HG02642 (cell line): ENCODE results near the gene HDAC5.
"Not testable (repeated sequence)": the region's sequence is repeated elsewhere in the genome, so short reads cannot be mapped to it uniquely, and the experiment has no call there.

Experiments used
- ATAC-seq: cut with Tn5 transposase; IDR thresholded peaks from one replicate; pipeline ENCODE4 v1.9.1; 2021; ENCODE audit warnings: mild to moderate bottlenecking; ENCODE audit not compliant: unreplicated experiment, poor library complexity

Gene HDAC5

DNA sequence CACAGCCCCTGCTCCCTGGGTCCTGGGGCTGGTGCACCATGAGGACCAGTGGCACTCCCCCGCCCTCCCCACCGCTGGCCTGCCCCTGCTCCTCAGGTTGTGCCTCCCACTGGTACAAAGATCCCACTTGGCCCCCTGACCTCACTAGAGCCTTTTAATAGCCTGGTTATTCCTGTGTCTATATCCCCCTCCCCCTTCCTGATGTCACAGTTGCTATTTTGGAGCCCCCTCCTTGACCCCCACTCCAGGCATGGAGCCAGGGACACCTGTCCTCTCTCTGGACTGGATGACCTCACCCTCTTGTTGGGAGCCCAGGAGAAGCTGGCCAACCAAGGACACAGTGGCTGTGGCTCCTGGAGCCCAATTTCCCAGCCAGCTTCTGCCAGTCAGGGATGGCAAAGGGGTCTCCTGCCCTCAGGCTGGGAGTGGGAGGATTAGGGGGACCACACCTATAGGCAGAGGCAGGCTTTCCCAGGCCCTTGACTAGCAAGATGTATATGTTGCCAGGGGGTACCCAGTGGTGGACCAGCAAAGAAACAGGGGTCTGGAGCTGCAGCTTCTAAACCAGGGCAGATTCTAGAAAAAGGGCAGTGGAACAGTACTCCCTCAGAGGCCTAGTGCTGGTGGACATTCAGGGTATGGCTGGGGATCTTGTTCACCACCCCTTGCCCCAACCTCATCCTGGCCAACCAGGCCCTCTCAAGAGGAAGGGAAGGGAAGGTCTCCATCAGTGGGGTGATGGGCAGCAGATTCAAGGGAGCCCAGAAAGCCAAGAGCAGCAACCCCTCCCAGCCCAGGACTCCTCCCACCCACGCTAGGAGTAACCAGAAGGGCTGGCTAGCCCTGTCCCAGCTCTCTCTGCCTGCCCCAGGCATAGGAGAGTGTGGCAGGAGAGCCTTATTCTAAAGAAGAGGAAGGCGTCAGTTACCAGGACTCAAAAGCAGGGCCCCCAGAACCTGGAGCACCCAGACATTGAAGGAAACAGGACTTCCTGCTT is 10.9 kb downstream of the HDAC5 start:
- no peak for ATAC-seq

DNA sequence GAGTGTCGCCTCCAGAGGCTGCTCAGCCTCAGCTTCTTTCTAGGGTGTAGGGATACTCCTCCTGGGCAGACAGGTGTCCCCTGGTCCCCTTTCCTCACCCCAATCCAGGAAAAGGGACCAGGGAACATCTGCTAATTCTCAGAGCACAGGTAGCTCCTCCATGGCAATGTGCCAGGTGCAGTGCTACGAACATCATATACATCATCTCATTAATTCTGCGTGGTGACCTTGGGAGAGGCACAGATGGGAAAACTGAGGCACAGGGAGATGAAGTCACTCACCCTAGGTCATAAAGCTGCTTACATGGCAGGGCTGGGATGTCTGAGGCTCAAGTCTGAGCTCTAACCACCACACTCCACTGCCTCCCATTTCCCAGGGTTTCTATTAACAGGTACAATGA is 11.7 kb downstream of the HDAC5 start:
- ATAC-seq, result no peak

DNA sequence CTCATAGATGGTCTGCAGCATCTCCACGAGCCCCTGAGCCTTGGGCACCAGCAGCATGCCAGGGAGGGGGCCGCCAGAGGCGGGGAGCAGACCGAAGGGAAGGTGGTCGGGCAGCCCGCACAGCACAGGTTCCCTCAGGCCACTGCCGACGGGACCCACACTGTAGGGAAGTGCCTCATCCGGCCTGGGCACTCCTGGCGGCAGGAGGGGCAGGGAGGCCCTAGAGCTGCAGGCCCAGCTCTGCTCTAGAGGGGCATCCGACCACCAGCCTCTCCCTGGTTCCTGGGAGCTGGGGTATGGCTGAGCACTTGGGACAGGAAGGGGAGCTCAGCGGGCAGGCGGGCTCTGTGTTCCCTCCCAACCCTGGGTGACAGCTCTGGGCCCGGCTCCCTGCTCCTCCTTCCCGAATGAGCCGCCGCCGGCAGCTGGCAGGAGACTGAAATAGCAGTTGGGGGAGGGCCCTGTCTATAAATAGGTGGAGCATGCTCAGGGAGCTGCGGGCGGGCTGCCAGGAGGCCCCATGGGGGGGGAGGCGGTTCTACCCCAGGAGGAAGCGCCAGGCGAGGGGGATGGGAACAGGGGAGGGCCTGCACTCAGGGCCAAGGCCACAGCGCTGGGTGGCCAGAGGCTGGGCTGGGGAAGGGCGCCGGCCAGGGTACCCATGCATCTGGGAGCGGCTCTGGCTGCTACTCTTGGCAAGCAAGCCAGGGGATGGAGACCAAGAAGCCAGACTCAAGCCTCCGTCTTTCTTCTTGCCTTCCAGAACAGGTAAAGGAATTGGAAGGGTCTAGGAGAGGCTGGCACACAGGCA is 12.4 kb downstream of the HDAC5 start:
- peak; percentile 67 for ATAC-seq

DNA sequence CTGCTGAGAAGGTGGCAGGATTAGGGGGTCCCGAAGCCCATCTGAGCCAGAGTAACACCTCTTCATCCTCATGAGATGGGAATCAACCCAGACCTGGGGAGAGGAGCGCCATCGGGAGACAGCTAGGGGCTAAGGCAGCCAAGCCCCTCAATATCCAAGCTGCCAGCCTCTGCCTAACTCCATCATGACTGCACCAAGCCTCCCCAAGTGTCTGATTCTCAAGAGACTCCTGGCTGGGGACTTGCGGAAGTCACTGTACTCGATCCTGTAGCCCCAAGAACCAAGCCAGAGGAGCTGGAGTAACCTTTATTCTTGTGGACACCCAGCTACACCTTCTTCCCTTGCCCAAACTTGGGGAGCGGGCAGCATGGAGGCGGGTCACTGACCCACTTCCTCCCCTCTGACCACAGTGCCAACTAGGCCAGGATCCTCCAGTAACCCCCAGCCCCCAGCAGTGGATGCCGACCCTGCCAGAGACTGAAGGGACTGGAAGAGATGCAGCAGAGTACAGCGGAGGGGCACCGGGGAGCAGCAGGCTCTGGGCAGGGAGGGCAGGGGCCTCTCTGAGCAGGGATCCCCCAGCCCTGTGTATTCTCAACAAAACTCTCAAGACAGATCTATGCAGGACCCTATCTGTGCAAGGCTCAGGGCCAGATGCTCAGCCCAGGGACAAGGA is 13.3 kb downstream of the HDAC5 start:
- ATAC-seq, result no peak

DNA sequence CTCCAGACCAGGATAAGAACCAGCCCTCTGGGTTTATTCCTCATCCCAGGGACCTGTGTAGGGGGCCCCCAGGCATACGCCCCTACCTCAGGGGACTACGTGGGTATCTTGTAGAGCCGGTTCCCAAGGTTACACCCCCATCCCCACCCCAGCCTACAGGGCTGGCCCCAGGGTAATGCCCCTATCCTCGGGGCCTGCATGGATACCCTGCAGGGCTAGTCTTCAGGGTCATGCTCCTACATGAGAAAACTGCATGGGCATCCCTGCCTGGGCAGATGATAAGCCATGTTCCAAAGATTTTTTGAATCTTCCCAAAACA is 14.2 kb downstream of the HDAC5 start:
- ATAC-seq, result no peak

DNA sequence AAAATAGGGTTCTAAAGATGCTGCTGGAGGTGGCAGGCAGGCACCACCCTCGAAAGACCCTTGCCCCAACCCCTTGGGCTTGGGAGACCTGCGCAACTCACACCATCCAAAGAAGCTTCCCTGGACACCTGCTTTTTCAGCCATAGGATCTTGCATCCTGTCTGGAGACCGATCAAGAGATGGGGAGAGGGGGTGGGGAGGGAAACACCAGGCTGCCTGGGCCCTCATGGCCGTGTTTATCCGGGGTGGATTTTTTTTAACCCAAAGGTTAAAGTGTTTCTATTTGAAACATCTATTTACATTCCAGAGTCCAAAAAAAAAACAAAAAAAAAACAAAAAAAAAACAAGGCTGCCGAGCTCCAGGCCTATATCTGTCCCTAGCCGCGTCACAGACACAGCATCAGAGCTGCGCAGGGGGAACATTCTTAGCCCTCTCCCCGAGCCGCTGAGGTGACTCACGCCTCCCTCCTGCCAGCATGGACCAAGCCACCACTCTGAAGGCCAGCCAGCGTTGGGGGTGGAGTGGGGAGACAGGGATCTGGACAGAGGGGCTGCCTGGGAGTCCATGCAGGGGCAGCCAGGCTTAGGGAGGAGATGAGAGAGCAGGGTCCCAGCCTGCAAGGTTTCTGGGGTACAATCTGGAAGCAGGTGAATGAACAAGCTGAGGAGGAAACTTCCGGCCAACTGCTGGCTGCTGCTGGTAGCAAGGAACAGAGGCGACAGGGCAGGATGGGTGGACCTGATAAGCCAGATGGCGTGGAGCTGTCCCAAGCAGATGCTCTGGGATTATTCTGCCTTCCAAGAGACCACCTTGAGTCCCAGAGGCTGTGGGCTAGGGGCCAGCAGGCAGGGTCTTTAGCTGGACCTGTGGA is 14.8 kb downstream of the HDAC5 start:
- no peak for ATAC-seq

DNA sequence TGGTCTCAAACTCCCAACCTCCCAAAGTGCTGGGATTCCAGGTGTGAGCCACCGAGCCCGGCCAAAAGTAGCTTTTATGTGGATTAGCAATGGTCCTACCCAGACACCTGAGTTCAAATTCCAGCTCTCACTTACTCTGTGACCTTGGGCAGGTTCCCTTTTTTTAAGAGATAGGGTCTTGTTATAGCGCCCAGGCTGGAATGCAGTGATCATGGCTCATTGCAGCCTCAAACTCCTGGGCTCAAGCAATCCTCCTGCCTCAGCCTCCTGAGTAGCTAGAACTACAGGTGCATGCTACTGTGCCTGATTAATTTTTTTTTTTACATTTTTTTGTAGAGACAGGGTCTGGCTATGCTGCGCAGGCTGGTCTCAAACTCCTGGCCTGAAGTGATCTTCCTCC is 16.6 kb downstream of the HDAC5 start:
- no peak for ATAC-seq

DNA sequence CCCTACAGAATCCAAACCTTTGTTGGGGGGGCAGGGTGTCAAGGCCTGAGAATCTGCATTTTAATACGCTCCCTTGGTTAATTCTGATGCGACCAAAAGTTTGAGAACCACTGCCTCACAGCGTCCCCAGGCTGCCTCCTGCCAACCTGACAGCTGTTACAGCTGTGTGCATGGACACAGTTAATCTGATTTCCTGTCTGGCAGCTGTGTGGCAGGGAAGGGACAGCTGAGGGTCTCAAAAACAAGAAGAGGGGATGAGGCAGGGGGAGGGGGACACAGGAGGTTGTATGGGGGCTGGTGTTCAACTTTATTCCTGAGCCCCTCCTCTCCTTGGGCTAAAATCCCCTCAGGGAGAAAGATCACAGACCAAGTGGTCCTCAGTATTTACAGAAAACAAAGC is 17.5 kb downstream of the HDAC5 start:
- ATAC-seq, result no peak

DNA sequence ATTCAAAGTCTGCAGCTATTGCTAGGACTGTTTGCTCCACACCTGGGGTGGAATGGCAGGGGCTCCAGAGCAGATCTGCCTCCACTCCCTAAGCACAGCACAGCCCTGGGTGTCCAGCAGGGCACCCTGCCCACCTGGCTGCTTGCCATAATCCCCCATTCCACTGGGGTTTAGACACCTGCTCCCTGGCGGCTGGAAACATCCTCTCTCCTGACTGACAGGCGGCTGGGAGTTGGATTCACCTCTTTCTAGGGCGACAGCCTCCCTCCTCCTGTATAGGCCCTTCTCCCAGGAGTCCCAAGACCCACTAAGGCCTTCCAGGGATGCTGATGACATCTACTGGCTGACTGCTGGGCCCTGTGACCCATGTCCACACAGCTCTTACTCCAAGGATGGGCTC is 18.0 kb downstream of the HDAC5 start:
- no peak for ATAC-seq

DNA sequence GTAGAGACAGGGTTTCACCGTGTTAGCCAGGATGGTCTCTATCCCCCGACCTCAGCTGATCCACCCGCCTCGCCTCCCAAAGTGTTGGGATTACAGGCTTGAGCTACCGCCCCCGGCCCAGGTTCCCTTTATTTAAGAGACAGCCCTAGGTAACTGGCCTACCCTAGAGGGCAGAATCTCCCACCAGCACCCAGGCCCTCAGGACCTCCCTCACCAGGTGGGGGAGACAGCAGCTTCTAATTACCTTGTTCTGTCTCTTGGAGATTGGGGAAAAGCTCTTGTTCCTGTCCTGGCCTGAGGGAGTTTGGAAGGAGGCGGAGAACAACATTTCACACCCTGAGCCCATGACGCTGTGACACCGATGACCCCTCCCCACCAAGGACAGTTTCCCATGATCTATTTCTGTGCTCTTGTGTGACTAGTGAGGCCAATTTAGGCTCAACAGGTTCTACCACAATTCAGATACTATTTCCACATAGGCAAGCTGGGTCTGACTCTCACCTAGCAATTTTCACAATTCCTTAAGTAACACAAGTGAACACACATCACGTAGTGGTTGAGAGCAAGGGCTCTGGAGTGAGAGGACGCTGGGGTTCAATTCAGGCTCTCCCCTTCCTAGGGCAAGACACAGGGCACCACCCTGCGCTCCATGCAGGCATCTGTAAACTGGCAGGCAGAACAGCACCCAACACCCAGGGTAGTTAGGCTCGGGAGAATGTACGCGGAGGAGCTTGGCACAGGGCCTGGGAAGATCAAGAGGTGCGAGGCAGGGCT is 20.4 kb downstream of the HDAC5 start:
- no peak for ATAC-seq

DNA sequence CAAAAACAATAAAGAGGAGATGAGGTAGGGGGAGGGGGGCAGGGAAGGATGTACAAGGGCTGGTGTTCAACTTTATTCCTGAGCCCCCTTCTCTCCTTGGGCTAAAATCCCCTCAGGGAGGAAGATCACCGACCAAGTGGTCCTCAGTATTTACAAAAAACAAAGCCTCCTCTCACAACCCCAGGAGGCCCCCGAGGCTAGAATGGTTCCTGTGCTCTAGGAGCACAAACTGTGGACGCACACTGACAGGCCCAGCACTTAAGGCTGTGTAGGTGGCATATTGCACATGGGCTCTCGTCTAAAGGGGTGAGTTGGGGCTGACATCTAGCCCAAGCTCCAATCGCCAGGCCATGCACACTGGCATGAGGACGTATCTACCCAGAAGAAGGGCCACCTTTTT is 21.6 kb downstream of the HDAC5 start:
- ATAC-seq, result not testable (repeated sequence)

DNA sequence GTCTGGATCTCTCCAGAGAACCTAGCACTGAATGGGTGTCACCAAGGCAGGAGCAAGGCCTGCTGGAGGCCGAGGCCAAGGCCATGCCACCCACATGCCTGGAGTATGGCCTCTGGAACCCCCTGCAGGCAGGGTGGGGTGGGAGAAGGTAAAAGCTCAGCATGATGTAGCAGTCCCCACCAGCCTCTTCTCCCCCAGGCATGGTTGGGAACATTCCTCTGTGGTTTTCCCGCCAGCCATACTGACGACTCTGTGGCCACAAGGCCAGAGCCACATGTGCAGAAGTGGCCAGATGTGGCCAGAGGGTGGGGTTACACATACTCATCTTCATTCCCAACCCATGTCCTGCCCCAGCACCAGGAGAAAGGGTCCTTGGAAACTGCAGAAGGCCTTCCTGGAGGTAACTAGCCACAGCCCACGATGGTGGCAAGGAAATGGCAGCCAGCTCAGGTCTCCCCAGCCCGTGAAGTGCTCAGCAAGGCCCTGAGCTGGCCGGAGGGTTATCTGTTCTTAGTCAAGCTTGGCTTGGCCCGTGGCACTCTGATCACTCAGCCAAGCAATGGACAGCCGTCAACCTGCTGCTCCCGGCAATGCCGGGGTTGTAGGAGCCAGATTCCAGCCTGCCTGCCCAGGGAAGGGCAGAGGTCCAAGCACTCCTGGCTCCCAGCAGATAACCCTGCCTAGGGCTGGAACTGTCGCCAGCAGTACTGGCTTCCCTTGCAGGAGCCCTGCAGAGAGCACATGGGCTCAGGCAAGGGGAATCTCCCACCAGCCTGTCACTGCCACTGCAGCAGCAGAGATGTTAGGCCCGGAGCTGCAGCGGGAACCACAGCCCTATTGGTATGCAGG is 26.1 kb downstream of the HDAC5 start:
- no peak for ATAC-seq

DNA sequence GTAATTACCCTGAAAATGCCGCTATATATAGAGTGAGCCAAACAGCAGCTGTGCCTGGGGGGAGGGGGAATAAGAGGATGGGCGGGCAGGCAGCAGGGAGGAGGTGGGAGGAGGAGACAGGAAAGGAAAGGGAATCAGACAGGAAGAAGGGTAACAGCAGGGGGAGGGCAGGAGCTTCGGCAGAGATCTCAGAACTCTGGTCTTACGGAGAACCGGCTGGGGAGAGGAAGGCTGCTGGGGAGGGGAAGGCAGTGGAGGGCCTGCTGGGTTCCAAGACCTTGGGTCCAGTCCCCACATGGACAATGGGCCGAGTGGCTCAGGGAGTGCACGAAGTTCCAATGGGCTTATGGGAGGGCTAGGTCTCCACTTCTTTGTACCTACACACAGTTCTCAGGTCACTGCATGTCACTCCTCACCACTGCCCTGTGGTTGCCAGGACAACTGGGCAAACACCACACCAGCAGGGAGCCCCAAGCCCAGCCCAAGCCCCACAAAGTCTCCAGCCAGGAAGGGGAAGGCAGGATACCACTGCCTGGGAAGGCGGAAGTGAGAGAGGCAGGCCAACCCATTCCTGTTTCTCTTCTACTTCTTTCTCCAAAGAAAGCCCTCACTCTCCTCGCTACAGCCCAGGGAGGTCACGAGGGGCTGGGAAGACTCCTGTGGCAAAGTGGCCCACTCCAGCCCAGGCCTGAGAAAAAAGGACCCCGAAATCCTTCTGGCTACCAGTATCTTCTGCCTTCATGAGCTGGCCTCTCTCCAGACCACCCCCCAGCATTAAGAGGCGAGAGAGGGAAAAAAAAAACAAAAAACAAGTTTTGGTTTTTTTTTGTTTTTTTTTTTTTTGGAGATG is 27.6 kb downstream of the HDAC5 start:
- no peak for ATAC-seq

DNA sequence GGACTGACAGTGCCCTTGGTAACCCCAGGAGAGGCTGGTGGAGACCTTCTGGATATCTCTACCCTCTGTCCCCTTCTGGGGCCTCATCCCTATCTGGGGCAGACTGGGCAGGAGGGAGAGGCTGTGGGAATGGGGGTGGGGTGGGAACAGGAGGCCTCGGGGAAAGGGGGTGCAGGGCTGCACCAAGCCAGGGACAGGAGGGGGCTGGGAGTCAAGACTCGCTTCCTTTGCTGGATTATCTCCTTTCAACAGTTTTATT is 28.1 kb downstream of the HDAC5 start:
- no peak for ATAC-seq

DNA sequence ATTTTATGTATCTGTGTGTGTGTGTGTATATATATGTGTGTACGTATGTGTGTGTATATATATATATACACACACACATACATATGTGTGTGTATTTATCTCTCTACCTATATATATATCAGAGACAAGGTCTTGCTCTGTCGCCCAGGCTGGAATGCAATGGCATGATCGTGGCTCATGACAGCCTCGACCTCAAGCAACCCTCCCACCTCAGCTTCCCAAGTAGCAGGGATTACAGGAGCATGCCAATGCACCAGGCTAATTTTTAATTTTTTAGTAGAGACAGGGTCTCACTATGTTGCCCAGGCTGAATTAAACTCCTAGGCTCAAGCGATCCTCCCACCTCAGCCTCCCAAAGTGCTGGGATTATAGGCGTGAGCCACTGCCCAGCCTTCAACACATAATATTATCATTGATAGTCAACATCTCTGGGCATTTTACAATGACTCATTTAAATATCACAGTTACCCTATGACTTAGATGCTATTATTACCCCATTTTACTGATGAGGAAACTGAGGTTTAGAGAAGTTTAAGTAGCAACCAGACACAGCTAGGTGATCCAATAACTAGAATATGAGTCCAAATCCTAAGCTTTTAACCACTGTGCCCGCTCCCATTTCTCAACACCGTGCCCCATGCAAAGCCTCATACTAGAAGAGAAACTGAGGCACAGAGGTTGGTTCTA is 28.6 kb downstream of the HDAC5 start:
- no peak for ATAC-seq

DNA sequence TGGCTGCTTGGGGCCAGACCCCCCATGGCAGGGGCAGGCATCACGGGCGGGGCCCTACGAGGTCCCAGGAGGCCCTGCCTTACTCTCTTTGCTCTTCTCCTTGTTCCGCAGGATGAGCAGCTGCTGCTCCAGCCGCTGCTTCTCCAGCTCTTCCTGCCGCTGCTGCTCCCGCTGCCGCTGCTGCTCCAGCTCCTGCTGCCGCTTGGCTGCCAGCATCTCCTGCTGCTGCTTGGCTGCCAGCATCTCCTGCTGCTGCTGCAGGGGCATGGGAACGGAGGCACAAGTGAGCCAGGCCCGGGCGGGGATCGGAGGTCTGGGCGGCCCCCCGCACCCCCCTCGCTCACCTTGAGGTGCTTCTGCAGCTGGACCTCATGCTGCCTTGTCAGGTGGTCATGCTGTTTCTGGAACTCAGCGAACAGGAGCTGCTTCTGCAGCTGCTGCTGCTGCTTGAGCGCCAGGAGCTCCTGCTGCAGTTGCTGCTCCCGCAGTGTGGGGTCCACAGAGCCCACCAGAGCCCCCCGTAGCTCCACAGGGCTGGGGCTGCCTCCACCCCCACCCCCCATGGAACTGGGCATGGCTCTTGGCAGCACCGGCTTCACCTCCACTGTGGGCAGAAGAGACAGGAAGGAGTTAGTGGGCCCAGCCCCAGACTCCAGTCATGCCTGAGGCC is 30.1 kb downstream of the HDAC5 start:
- no peak for ATAC-seq

DNA sequence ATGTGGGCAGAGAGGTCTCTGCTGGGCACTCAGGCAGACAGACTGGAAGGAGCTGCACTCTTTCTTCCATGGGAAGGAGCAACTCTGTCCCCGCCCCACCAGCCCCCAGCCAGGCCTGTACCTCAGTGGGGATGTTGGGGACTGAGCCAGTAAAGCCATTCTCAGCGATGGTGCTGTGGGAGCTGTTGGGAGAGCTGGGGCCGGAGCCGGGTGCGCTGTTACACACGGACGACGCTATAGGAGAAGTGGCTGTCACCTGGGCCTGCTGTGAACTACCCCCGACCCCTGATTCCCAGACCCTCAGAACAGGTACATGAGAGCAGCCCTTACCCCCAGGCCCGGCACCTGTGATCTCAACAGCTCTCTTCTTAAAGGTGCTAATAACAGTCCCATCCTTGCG is 31.4 kb downstream of the HDAC5 start:
- ATAC-seq, result no peak
